Endothelial cell of umbilical vein (primary cell): Measurements from ENCODE around the gene MMP1. TPM values are rescaled to one million over a fixed set of nuclear protein-coding genes. Genes with fewer than 3 reads are reported as not detected.

Source experiments
- BruUV-seq: library from RNA; stranded (reverse); fragments of 400-500 nt; replicated peaks from 2 replicates; lab custom pipeline; 2021; lab: Mats Ljungman, UMichigan
- CTCF ChIA-PET: fragments of 300-600, 350-600 bp; sonication (Branson Sonifier 250); formaldehyde crosslinking; loops from one replicate; lab custom pipeline; 2021; ENCODE audit warnings: antibody characterized with exemption, inconsistent platforms; lab: Charles Lee
- POLR2A ChIA-PET: fragments of 300-600, 350-600 bp; sonication (Branson Sonifier 250); formaldehyde crosslinking; loops from one replicate; lab custom pipeline; 2021; ENCODE audit warnings: antibody characterized with exemption, inconsistent platforms; lab: Charles Lee
- DNase-seq: peaks from one replicate; pipeline ENCODE4 v3.0.0-alpha.2; 2011; ENCODE audit warnings: low read depth, low spot score
- FAIRE-seq: peaks from 2 replicates; lab custom pipeline; 2011; peaks lifted over from hg19 to GRCh38; lab: Jason Lieb, UNC
- H2AFZ ChIP-seq: 2 replicates; pipeline ENCODE4 v1.6.0; 2012; ENCODE audit warnings: low read depth, low read length, control low read depth, inconsistent platforms
- H3K27ac ChIP-seq: 2 replicates; pipeline ENCODE4 v1.5.1; 2011; ENCODE audit warnings: low read depth, mild to moderate bottlenecking, control low read depth, low read length, moderate library complexity; ENCODE audit not compliant: insufficient read depth
- H3K27me3 ChIP-seq, 2 experiments: 2 replicates each; pipeline versions ENCODE4 v1.6.0 to v1.6.1; 2011; ENCODE audit warnings: low read length in 2 of 2, mixed read lengths in 1 of 2; ENCODE audit not compliant: control insufficient read depth in 2 of 2, insufficient read depth in 2 of 2
- H3K36me3 ChIP-seq, 2 experiments: 2 replicates in 1 of 2; 3 replicates in 1 of 2; pipeline ENCODE4 v1.5.1; 2011; ENCODE audit warnings: low read length in 2 of 2, mild to moderate bottlenecking in 1 of 2, moderate library complexity in 1 of 2; ENCODE audit not compliant: control insufficient read depth in 2 of 2, insufficient read depth in 2 of 2; ENCODE audit errors: extremely low read depth in 1 of 2
- H3K4me1 ChIP-seq: 3 replicates; pipeline ENCODE4 v1.5.1; 2011; ENCODE audit warnings: mild to moderate bottlenecking, low read length; ENCODE audit not compliant: control insufficient read depth, insufficient read depth; ENCODE audit errors: extremely low read depth
- H3K4me2 ChIP-seq: 2 replicates; pipeline ENCODE4 v1.6.1; 2011; ENCODE audit warnings: low read length, control low read depth, mixed read lengths; ENCODE audit not compliant: insufficient read depth
- H3K4me3 ChIP-seq, 3 experiments: fragments of 200-600 bp in 1 of 3; sonication (generic), shearing (Covaris generic) in 1 of 3; replicated peaks in 1 of 3; 2 replicates each; pipeline ENCODE4 v1.5.1; 2011 to 2016; ENCODE audit warnings: control low read depth in 3 of 3, low read length in 3 of 3, mild to moderate bottlenecking in 2 of 3, inconsistent platforms in 1 of 3, low read depth in 1 of 3, moderate library complexity in 1 of 3; ENCODE audit not compliant: insufficient read depth in 1 of 3
- H3K79me2 ChIP-seq: 2 replicates; pipeline ENCODE4 v1.6.0; 2012; ENCODE audit warnings: low read length, inconsistent platforms; ENCODE audit not compliant: control insufficient read depth, insufficient read depth
- H3K9ac ChIP-seq: replicated peaks from 2 replicates; pipeline ENCODE3; 2011; ENCODE audit warnings: low read length, control low read depth; ENCODE audit not compliant: insufficient read depth; ENCODE audit errors: extremely low read depth
- H3K9me1 ChIP-seq: replicated peaks from 3 replicates; pipeline ENCODE4 v1.6.0; 2011; ENCODE audit warnings: mild to moderate bottlenecking, low read length; ENCODE audit not compliant: control insufficient read depth, insufficient read depth; ENCODE audit errors: extremely low read depth
- H3K9me3 ChIP-seq: replicated peaks from 2 replicates; pipeline ENCODE4 v1.5.1; 2012; ENCODE audit warnings: low read length, inconsistent platforms; ENCODE audit not compliant: control insufficient read depth, insufficient read depth
- H4K20me1 ChIP-seq: replicated peaks from 2 replicates; pipeline ENCODE3; 2011; ENCODE audit warnings: mild to moderate bottlenecking, low read length; ENCODE audit not compliant: control insufficient read depth, insufficient read depth; ENCODE audit errors: extremely low read depth
- CTCF ChIP-seq, 2 donors: IDR thresholded peaks; 1 replicate in 1 of 2; 2 replicates in 1 of 2; pipeline ENCODE4 v1.5.1; 2011; ENCODE audit warnings: low read length in 2 of 2, mild to moderate bottlenecking in 2 of 2, moderate library complexity in 2 of 2, control low read depth in 1 of 2, inconsistent platforms in 1 of 2, low read depth in 1 of 2; ENCODE audit not compliant: insufficient read depth in 1 of 2; ENCODE audit errors: extremely low read depth in 1 of 2
- EZH2 ChIP-seq: IDR thresholded peaks from 2 replicates; pipeline ENCODE4 v1.6.1; 2012; ENCODE audit warnings: borderline replicate concordance, low read depth, mild to moderate bottlenecking, moderate library complexity, low read length, inconsistent platforms; ENCODE audit not compliant: severe bottlenecking
- FOS ChIP-seq: IDR thresholded peaks from 2 replicates; pipeline ENCODE4 v1.6.1; 2011; ENCODE audit warnings: mild to moderate bottlenecking, low read length, moderate library complexity, borderline replicate concordance; ENCODE audit not compliant: insufficient read depth
- GATA2 ChIP-seq: IDR thresholded peaks from 2 replicates; pipeline ENCODE4 v1.7.0; 2011; ENCODE audit warnings: low read depth, mild to moderate bottlenecking, moderate library complexity, mixed read lengths, low read length; ENCODE audit not compliant: insufficient read length, insufficient read depth
- JUN ChIP-seq: IDR thresholded peaks from 2 replicates; pipeline ENCODE4 v1.6.1; 2011; ENCODE audit warnings: borderline replicate concordance, low read depth; ENCODE audit not compliant: insufficient read length, insufficient read depth
- POLR2A ChIP-seq: IDR thresholded peaks from 2 replicates; pipeline ENCODE4 v1.6.1; 2012; ENCODE audit warnings: low read depth, mild to moderate bottlenecking, control low read depth, low read length
- POLR2AphosphoS5 ChIP-seq: IDR thresholded peaks from 2 replicates; pipeline ENCODE4 v1.6.1; 2012; ENCODE audit warnings: low read depth, mild to moderate bottlenecking, control low read depth, low read length, moderate library complexity; ENCODE audit not compliant: insufficient read depth
- dilution Hi-C: fragments of 300-500 bp; cut with MboI; formaldehyde crosslinking; loops from one replicate; pipeline ENCODE4 v1.15.0; 2019; ENCODE audit warnings: low sequenced_read_pairs; ENCODE audit not compliant: extremely low pct_ligation_motif_present
- intact Hi-C: fragments of 100-400 bp; cut with micrococcal nuclease; formaldehyde crosslinking; loops from one replicate; pipeline ENCODE4 v1.10.0; 2022
- polyA plus RNA-seq, 4 experiments: library from polyadenylated mRNA; depleted of rRNA in 3 of 4; stranded (reverse) in 3 of 4; unstranded in 1 of 4; fragments of >200 nt; gene quantifications; 2 replicates each; pipeline versions ENCODE4 v1.2.1 to v1.2.3, GENCODE V29; 2011 to 2012; ENCODE audit warnings: missing spikeins in 1 of 4
- total RNA-seq: library from RNA; stranded (reverse); gene quantifications from 2 replicates; pipeline ENCODE4 v1.2.3, GENCODE V29; 2021

Gene MMP1
- total and polyA plus RNA-seq, 2 donors (not counting 3 experiments of a cell fraction or from before 2014, with no cell fraction given), result 1.4 to 1,694 TPM

DNA sequence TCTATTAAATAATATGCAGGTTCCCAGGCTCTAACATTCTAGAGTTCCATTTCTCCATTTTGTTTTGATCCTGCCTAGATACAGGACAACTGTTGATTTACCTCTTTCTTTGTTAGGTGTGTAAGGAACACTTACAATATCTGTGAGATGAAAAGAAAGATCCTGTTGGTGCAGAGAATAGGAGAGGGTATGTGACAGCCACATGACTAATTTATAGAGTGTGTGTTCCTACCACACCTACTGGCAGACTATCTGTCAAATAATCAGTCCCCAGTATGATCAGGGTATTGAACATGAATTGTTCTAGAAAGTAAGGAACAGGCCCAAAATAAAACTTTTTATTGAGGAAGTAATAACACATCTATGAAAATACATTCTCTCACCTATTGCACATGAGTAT is 27.8 kb downstream of the MMP1 start:
- Histone ChIP-seq H3K36me3 (no peaks in the 10 kb centered on the region), H3K4me3 (no peak overlapping the region), H3K27me3 (no peaks in the 10 kb centered on the region), H3K9me1 (no peaks in the 10 kb centered on the region), H3K79me2 (no peaks in the 10 kb centered on the region), H4K20me1 (no peaks in the 10 kb centered on the region), H2AFZ (no peak overlapping the region), H3K4me2 (no peak overlapping the region), H3K27ac (no peak overlapping the region), H3K4me1 (peaks cover 12% of the 10 kb centered on the region), H3K9ac (no peak overlapping the region), H3K9me3 (no peaks in the 10 kb centered on the region)
- DNase-seq (no peak), FAIRE-seq (no peak)
- intact Hi-C loops, result no loop called here
- BruUV-seq, result no TSS peak
- dilution Hi-C loops, result no loop called here
- ChIA-PET CTCF (interaction anchor here (2.7 kb wide), 1 partner anchor 10 kb away, joined by 15 read pairs; the partner anchor contains the start of gene MMP10), POLR2A (no interaction called here)
- no peak for TF ChIP-seq FOS

GRCh38 chr11:102767800-102768199 is 30.2 kb downstream of the MMP1 start:
- intact Hi-C loops, result loop anchor here (10.0 kb wide), 1 partner anchor 853 kb away; the partner anchor contains the start of genes ANGPTL5 and CEP126
- peaks cover 22% of the 10 kb centered on the region for H3K4me1 ChIP-seq
- no peak overlapping the region for H2AFZ ChIP-seq
- no peak for DNase-seq
- H3K27ac ChIP-seq, result no peak overlapping the region
- H3K79me2 ChIP-seq, result no peaks in the 10 kb centered on the region
- H3K9me3 ChIP-seq, result no peaks in the 10 kb centered on the region
- no peak for FAIRE-seq
- H3K9ac ChIP-seq, result no peak overlapping the region
- H3K4me3 ChIP-seq, result no peak overlapping the region
- POLR2A ChIA-PET, result no interaction called here
- H3K27me3 ChIP-seq, result no peaks in the 10 kb centered on the region
- CTCF ChIA-PET, result no interaction called here
- TF ChIP-seq POLR2AphosphoS5 (no peak), EZH2 (no peak), GATA2 (no peak), POLR2A (no peak), CTCF (IDR thresholded peaks at IDR 0.05; ENCODE audit: extremely low read depth in 1 of 2, insufficient read depth in 1 of 2, low read depth in 1 of 2, low read length in 2 of 2) (no peak), JUN (no peak)
- H3K9me1 ChIP-seq, result no peaks in the 10 kb centered on the region
- H3K4me2 ChIP-seq, result no peak overlapping the region
- no peaks in the 10 kb centered on the region for H3K36me3 ChIP-seq
- dilution Hi-C loops, result no loop called here
- no TSS peak for BruUV-seq
- H4K20me1 ChIP-seq, result no peaks in the 10 kb centered on the region
